HepG2 (cell line): Measurements from ENCODE around the gene PKIG. TPM values are rescaled to one million over a fixed set of nuclear protein-coding genes. Genes with fewer than 3 reads are reported as not detected.
A peak's percentile ranks its signal among the peaks of the same experiment; 100 is the strongest.

Experiments
- ASH2L ChIP-seq: fragments of 300-600, 200-600 bp; sonication (generic); IDR thresholded peaks from 2 replicates; pipeline ENCODE4 v1.7.0; 2017; ENCODE audit warnings: low read depth, mild to moderate bottlenecking, moderate library complexity, mixed read lengths, low read length; ENCODE audit not compliant: insufficient read length
- IRF2 ChIP-seq: IDR thresholded peaks from 2 replicates; pipeline ENCODE4 v1.6.1; 2018; ENCODE audit warnings: missing genetic modification reagents, missing compliant biosample characterization
- KLF16 ChIP-seq, 2 experiments: sonication (generic) in 1 of 2; formaldehyde crosslinking in 1 of 2; IDR thresholded peaks; 2 replicates each; pipeline versions ENCODE4 v1.6.1 to v1.8.0; 2016 to 2023; ENCODE audit warnings: missing genetic modification reagents in 2 of 2, missing compliant biosample characterization in 1 of 2
- RBM39 ChIP-seq: fragments of 200-400 bp; formaldehyde crosslinking; IDR thresholded peaks from one replicate; pipeline ENCODE4 v1.6.1; 2018; ENCODE audit warnings: antibody characterized with exemption, mild to moderate bottlenecking, low read depth, low read length; ENCODE audit not compliant: poor library complexity, severe bottlenecking
- TP53 ChIP-seq: sonication (generic); formaldehyde crosslinking; conservative IDR thresholded peaks from 2 replicates; pipeline ENCODE4 v1.4.0; 2020; ENCODE audit warnings: missing genetic modification reagents
- XRCC5 ChIP-seq: fragments of 200-400 bp; formaldehyde crosslinking; optimal IDR thresholded peaks from 2 replicates; pipeline ENCODE3; 2017; ENCODE audit warnings: mild to moderate bottlenecking, low read length
- ZBTB38 ChIP-seq: sonication (generic); formaldehyde crosslinking; IDR thresholded peaks from 2 replicates; pipeline ENCODE4 v1.5.1; 2020; ENCODE audit warnings: mild to moderate bottlenecking, missing genetic modification reagents
- ZFP82 ChIP-seq: sonication (generic); formaldehyde crosslinking; IDR thresholded peaks from 2 replicates; pipeline ENCODE4 v1.5.1; 2020; ENCODE audit warnings: mild to moderate bottlenecking, missing genetic modification reagents, borderline replicate concordance
- ZNF451 ChIP-seq: sonication (generic); formaldehyde crosslinking; IDR thresholded peaks from 2 replicates; pipeline ENCODE4 v1.5.0; 2020; ENCODE audit warnings: mild to moderate bottlenecking, missing genetic modification reagents
- ZNF629 ChIP-seq: sonication (generic); formaldehyde crosslinking; conservative IDR thresholded peaks from 2 replicates; pipeline ENCODE4 v1.5.0; 2020; ENCODE audit warnings: missing genetic modification reagents
- ZNF75D ChIP-seq: sonication (generic); formaldehyde crosslinking; IDR thresholded peaks from 2 replicates; pipeline ENCODE4 v1.8.1; 2023; ENCODE audit warnings: missing genetic modification reagents, mild to moderate bottlenecking, borderline replicate concordance
- ZSCAN22 ChIP-seq: sonication (generic); formaldehyde crosslinking; IDR thresholded peaks from 2 replicates; pipeline ENCODE4 v1.4.0; 2020; ENCODE audit warnings: mild to moderate bottlenecking, missing genetic modification reagents
- polyA plus RNA-seq, 8 experiments: library from polyadenylated mRNA; depleted of rRNA in 3 of 8; stranded (reverse) in 7 of 8; unstranded in 1 of 8; fragments of >200 nt; fragmentation: Illumina TruSeq in 4 of 8; extraction: Trizol in 4 of 8; gene quantifications; 2 replicates each; pipeline versions ENCODE4 v1.2.1 to v1.2.3, GENCODE V29; 2011 to 2016; ENCODE audit warnings: low read depth in 4 of 8, missing spikeins in 1 of 8, mixed read lengths in 1 of 8; ENCODE audit not compliant: insufficient read depth in 1 of 8
- total RNA-seq, 5 experiments: library from RNA; depleted of rRNA; stranded (reverse); fragments of >200 nt; fragmentation: Illumina TruSeq; extraction: Trizol; gene quantifications; 2 replicates each; pipeline ENCODE4 v1.2.3, GENCODE V29; 2016; ENCODE audit warnings: low read depth in 1 of 5
- TF ChIP-seq, protein P1 (sequence below), 2 experiments: sonication (generic) in 1 of 2; formaldehyde crosslinking in 1 of 2; IDR thresholded peaks; 2 replicates each; pipeline versions ENCODE4 v1.4.0 to v1.6.1; 2016 to 2020; ENCODE audit warnings: borderline replicate concordance in 1 of 2, low read depth in 1 of 2, mild to moderate bottlenecking in 1 of 2, missing genetic modification reagents in 1 of 2
- TF ChIP-seq, protein P2 (sequence below): sonication (generic); formaldehyde crosslinking; IDR thresholded peaks from 2 replicates; pipeline ENCODE4 v1.8.0; 2022; ENCODE audit warnings: missing genetic modification reagents, mild to moderate bottlenecking, inconsistent platforms, borderline replicate concordance
- TF ChIP-seq, protein P3 (sequence below), 2 experiments: IDR thresholded peaks; 2 replicates each; pipeline ENCODE4 v1.6.1; 2011 to 2012; ENCODE audit warnings: low read length in 2 of 2, borderline replicate concordance in 1 of 2, low read depth in 1 of 2, mild to moderate bottlenecking in 1 of 2, moderate library complexity in 1 of 2
- TF ChIP-seq, protein P4 (sequence below): sonication (generic); formaldehyde crosslinking; IDR thresholded peaks from 2 replicates; pipeline ENCODE4 v1.8.1; 2023; ENCODE audit warnings: mild to moderate bottlenecking, missing genetic modification reagents

PKIG gene
- total and polyA plus RNA-seq, 2 of the 13 experiments (the other 11 are each of a cell fraction or from before 2014, with no cell fraction given) = 30.8 to 44.5 TPM

DNA sequence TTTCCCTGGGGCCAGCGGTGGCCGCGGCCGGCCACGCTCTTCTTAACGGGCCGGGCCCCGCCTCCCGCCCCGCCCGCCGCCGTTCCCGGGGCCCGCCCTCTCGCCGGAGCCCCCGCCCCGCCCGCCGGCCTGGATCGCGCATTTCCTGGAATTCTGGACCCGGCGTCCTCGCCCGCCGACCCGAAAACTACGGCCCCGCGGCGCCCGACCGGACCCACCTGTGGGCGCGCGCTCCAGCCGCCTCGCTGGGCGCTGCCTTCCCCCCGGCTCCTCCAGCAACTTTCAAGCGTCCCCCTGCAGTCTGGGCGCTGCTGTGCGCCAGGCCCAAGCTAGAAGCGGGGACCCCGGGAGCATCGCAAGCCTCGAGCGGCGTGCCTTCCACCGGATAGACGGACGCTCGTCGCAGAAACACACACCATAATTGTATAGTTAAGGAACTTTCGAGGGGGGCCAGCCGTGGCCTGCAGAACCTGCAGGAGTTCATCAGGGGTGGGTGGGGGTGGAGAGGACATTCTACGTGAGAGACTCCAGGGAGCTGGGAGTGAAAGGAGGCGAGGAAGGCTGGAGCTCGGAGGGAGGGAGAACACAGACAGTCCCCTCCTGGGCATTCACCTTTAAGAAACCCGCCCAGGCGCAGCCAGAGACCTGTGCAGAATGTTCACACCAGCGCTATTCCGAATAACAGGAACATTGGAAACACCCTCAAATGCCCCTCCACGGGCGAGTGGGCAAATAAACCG is 69.5 kb downstream of the PKIG start, which contains the start of gene ADA (continued):
- TF ChIP-seq, protein P1, sequence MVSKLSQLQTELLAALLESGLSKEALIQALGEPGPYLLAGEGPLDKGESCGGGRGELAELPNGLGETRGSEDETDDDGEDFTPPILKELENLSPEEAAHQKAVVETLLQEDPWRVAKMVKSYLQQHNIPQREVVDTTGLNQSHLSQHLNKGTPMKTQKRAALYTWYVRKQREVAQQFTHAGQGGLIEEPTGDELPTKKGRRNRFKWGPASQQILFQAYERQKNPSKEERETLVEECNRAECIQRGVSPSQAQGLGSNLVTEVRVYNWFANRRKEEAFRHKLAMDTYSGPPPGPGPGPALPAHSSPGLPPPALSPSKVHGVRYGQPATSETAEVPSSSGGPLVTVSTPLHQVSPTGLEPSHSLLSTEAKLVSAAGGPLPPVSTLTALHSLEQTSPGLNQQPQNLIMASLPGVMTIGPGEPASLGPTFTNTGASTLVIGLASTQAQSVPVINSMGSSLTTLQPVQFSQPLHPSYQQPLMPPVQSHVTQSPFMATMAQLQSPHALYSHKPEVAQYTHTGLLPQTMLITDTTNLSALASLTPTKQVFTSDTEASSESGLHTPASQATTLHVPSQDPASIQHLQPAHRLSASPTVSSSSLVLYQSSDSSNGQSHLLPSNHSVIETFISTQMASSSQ (IDR thresholded peaks at IDR 0.05; ENCODE audit: low read depth) = no peak
- TF ChIP-seq, protein P1 (CRISPR knock-in tag; IDR thresholded peaks at IDR 0.05; ENCODE audit: borderline replicate concordance) = no peak
- TF ChIP-seq ZNF75D (CRISPR knock-in tag) (0 out of 2 replicates have a peak, but pooled peaks have one; percentile 65), RBM39 (peak; percentile 52), ZNF451 (CRISPR knock-in tag) (no peak), ZBTB38 (CRISPR knock-in tag) (0 out of 2 replicates have a peak, but pooled peaks have one; percentile 8), TP53 (CRISPR knock-in tag) (no peak), ZFP82 (CRISPR knock-in tag) (no peak), ASH2L (peak; percentile 78), XRCC5 (peak; percentile 14), ZNF629 (no peak), ZSCAN22 (CRISPR knock-in tag) (no peak), IRF2 (CRISPR knock-in tag) (no peak), KLF16 (CRISPR knock-in tag; IDR thresholded peaks at IDR 0.05) (0 out of 4 replicates have a peak, but pooled peaks of 1 of the 2 experiments have one; percentile 21)
- TF ChIP-seq, protein P2, sequence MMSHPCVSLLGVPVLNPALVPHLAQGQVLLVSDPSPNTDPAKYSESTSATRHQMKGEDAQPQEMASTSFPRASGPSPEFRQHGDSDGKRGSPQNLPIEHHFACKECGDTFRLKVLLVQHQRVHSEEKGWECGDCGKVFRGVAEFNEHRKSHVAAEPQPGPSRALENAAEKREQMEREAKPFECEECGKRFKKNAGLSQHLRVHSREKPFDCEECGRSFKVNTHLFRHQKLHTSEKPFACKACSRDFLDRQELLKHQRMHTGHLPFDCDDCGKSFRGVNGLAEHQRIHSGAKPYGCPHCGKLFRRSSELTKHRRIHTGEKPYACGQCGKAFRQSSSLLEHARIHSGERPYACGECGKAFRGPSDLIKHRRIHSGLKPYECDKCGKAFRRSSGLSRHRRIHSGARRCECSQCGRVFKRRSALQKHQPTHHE (CRISPR knock-in tag) = no peak
- TF ChIP-seq, protein P3, sequence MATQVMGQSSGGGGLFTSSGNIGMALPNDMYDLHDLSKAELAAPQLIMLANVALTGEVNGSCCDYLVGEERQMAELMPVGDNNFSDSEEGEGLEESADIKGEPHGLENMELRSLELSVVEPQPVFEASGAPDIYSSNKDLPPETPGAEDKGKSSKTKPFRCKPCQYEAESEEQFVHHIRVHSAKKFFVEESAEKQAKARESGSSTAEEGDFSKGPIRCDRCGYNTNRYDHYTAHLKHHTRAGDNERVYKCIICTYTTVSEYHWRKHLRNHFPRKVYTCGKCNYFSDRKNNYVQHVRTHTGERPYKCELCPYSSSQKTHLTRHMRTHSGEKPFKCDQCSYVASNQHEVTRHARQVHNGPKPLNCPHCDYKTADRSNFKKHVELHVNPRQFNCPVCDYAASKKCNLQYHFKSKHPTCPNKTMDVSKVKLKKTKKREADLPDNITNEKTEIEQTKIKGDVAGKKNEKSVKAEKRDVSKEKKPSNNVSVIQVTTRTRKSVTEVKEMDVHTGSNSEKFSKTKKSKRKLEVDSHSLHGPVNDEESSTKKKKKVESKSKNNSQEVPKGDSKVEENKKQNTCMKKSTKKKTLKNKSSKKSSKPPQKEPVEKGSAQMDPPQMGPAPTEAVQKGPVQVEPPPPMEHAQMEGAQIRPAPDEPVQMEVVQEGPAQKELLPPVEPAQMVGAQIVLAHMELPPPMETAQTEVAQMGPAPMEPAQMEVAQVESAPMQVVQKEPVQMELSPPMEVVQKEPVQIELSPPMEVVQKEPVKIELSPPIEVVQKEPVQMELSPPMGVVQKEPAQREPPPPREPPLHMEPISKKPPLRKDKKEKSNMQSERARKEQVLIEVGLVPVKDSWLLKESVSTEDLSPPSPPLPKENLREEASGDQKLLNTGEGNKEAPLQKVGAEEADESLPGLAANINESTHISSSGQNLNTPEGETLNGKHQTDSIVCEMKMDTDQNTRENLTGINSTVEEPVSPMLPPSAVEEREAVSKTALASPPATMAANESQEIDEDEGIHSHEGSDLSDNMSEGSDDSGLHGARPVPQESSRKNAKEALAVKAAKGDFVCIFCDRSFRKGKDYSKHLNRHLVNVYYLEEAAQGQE (IDR thresholded peaks at IDR 0.05; ENCODE audit: borderline replicate concordance in 1 of 2, low read depth in 1 of 2, low read length in 2 of 2) = no peak
- TF ChIP-seq, protein P4, sequence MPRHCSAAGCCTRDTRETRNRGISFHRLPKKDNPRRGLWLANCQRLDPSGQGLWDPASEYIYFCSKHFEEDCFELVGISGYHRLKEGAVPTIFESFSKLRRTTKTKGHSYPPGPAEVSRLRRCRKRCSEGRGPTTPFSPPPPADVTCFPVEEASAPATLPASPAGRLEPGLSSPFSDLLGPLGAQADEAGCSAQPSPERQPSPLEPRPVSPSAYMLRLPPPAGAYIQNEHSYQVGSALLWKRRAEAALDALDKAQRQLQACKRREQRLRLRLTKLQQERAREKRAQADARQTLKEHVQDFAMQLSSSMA (CRISPR knock-in tag) = 0 out of 2 replicates have a peak, but pooled peaks have one; percentile 44
